ENCODE measurements around the gene H1-8.

Gene H1-8

GRCh38 chr3:129594409-129594808 is 51.4 kb downstream of the H1-8 start:
- DNase-seq (ENCODE audit: low spot score) = no peak

- DNase-seq (ENCODE audit: low spot score) = no peak
Measured at GRCh38 chr3:129594907-129595390, 52.0 kb downstream of the H1-8 start.

GRCh38 chr3:129595544-129596193 is 52.7 kb downstream of the H1-8 start:
- no peak for DNase-seq (ENCODE audit: low spot score)

GRCh38 chr3:129596194-129597086 is 53.5 kb downstream of the H1-8 start:
- DNase-seq (ENCODE audit: low spot score) = peak; percentile 94

GRCh38 chr3:129597087-129597999 is 54.4 kb downstream of the H1-8 start:
- no peak for DNase-seq (ENCODE audit: low spot score)

- no peak for DNase-seq (ENCODE audit: low spot score)
Measured at GRCh38 chr3:129598000-129598381, 55.0 kb downstream of the H1-8 start.

- DNase-seq (ENCODE audit: low spot score) = no peak
Measured at GRCh38 chr3:129598484-129598883, 55.5 kb downstream of the H1-8 start.

GRCh38 chr3:129599073-129599472 is 56.1 kb downstream of the H1-8 start:
- DNase-seq (ENCODE audit: low spot score) = no peak

GRCh38 chr3:129599607-129600006 is 56.6 kb downstream of the H1-8 start:
- DNase-seq (ENCODE audit: low spot score) = peak; percentile 97

GRCh38 chr3:129600348-129600747 is 57.4 kb downstream of the H1-8 start:
- DNase-seq (ENCODE audit: low spot score) = no peak

Measured in kidney capillary endothelial cell (primary cell).